HG02970 (cell line): Measurements from ENCODE around the gene INHBE.

Source experiments
- ATAC-seq: cut with Tn5 transposase; IDR thresholded peaks from one replicate; pipeline ENCODE4 v1.9.1; 2021; ENCODE audit warnings: mild to moderate bottlenecking, moderate library complexity, moderate number of reproducible peaks; ENCODE audit not compliant: unreplicated experiment, low FRiP score

Gene INHBE

DNA sequence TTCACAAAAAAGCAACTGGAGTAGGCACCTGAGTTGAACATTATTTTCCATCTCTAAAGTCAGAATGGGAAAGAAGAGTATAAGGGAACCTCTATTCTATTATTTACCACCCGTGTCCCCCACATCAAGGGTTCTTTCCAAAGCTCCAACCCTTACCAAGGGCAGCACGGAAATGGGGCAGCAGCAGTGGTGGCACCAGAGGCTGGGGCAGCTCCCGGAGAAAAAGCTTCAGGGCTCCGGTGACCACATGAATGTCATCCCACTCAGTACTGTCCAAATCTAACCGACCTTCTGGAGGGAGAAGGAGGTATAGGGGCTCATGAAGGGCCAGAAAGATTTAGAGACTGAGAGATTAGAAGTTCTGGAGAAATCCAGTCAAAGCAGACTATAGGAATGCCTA lies 18.8 kb downstream of the INHBE start:
- no peak for ATAC-seq

DNA sequence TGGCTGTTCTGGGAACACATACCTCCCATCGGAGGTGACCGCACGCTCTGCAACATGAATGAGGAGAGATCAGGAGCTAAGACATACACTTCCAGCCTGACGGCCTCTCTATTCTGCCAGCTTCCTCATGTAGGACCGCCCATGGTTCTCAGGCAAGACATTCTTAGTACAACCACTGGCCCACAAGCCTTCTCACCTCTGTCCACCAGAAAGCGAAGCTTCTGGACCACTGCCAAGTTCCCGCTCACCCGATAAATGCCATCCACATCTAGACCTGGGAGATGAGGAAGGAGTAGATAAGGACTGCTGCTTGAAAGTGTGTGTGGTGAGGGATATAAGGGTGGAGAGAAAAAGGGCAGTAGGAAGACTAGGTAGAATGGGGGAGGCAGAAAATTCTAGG lies 19.3 kb downstream of the INHBE start:
- no peak for ATAC-seq

DNA sequence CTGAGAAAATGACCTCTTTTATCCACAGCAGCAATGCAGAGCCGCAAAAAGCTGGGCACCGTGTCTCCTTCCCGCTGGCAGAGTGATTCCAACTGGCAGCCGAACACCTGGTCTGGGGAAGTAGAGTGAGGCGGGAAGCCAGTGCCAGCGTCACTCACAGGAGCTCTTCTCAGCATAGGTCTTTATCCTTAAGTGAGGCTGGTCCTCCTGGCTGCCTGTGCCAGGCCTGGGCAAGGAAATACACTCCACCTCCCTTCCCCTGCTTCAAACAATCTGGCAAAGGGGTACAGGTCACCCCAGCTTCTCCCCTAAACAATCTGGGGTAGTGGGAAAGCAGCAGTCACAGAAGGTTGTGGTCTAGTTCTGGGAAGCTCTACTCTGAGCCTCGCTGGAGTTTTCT lies 19.8 kb downstream of the INHBE start:
- no peak for ATAC-seq

DNA sequence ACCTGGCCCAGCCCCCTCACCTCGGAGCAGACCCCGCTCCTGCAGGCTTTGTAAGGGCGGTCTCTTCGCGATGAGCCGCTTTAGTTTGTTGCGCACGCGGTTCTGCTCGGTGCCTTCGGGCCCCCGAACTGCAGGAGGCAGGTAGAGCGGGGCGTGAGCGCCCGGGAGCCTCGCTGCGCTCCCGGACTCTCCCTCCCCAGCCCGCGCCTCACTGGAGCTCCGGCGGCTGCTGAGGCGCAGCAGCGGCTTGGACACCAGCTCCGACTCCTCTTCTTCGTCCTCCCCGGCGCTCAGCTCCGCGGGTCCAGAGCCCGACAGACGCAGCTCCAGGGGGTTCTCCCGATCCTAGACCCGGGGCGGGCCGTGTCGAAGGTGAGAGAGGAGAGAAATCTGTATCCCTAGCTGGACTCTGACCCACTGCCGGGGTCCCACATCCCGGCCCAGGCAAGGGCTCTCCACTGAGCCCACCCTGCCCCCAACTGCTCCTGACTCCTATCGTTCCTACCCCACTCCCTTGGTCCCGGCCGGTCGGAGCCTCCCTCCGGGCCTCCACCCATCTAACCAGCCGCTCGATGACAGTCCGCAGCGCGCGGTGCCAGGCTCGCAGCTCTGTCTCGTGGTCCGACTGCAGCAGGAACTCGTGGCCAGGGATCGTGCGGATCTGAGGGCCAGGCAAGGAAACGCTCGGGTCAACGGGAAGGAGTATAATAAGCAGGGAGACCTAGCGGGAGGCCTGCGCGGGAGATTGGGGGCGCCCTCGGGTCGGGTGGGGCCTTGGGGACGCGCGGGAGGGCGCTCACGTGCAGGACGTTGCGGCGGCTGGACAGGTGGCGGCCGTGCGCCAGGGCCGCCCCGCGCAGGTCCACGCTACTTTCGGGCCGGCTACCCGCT lies 20.4 kb downstream of the INHBE start:
- ATAC-seq = no peak

DNA sequence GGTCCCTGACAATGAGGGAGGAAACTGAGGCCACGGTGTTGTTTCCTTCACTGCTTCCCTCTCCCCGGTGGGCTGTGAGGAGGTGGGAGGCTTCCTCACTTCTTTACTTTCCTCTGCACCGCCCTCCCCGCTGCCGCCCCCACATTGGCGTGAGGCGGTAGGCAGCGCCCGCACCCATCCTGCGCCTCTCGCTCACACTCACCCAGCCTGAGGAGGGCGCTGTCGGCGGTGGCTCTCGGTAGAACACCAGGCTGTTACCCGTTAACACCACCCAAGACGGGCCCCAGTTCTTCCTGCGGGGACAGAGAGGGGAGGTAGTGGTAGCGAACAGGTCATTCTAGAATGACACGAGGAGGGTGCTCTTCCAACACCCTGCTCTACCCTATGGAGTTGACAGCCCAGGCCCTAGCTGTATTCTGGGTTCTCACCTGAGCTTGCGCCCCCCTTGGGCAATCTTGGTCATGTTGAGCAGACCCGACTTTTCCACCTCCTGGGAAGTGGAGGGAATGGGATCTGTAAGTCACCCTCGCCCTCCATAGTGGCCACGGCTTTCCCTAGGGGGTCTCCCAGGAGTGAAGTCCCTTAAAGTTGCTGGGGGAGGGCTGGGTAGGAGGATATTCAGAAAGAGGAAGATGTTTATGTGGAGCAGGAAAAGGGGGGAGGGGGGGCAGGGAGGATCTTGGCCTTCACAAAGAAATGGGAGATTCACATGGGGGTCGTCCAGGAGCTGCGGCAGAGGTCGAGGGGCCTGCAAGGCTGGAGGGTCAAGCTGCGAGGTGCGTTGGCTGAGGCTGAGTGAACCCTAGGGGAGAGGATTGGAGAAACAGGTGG lies 21.3 kb downstream of the INHBE start:
- ATAC-seq = no peak

DNA sequence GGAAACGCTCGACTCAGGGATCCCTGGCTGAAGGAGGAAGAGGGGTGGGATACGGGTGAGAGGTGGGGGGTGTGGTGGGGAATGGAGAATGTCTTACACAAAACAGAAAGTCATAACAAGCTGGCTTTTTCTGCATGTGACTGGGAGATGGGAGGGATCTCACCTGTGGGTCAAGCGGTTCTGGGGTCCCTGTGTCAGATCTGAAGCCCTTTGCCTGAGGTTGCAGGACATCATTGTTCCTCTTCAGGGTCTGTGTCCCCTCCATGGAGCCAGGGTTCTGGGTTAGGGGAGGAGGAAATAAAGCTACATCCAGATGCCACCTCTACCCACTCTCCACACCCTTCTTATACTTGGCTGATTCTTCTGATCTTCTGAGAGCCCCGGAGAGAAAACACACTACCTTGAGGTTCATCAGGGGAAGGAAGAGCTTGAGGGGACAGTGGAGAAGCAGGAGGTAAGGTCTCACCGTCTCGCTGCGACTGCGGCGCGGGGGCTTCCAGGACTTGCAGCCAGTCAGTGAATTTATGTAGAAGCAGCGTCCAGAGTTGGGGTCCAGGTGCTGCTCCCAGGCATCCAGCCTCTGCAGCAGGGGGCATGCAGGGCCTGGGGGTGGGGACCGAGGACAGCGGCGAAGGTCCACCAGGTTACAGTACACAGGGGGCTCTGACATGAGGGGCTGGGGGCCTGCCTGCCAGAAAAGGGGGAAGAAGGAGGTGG lies 22.0 kb downstream of the INHBE start:
- ATAC-seq = no peak

DNA sequence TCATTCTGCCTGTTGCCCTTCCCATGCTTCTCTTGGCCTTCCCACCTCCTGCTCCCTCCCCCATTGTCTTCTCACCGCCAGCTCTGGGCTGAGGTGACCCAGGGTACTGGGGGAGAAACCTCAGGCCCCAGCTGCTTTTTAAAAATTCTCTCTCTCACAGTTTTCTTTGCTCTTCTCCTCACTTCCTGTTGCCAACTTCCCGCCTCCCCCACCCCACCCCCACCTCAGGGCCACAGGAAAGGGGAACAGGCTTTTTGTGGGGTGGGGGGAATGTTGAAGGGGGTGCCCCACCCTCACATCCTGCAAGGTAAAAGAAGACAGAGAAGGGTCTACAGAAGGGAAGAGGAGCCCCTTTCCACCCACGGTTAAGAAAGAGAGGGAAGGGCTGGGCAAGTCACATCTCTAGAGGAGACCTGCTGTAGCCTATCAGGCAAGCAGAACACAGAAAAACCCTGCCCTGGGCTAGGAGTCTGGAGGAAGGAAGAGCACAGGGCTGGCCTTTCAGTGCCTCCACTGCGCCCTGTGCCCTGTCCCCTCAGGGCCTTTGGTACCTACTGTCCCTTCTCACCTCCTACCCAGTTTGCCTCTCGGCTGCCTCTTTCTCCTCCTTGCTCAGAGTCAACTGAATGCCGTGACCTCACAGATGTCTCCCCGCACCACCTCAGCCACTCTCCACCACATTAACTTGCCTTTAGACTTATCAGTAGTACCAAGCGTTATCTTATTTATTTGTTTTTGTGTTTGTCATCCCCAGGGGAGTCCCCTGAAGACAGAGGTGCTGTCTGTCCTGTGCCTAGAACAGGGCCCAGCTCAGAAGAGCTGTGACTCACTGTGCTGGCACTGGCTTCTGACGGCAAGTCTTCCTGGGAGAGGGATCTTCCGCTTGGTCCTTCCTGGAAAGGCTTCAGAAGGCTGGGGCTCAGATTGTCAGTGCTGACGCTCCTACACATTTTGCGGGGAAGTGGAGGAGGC lies 22.9 kb downstream of the INHBE start:
- ATAC-seq = no peak

DNA sequence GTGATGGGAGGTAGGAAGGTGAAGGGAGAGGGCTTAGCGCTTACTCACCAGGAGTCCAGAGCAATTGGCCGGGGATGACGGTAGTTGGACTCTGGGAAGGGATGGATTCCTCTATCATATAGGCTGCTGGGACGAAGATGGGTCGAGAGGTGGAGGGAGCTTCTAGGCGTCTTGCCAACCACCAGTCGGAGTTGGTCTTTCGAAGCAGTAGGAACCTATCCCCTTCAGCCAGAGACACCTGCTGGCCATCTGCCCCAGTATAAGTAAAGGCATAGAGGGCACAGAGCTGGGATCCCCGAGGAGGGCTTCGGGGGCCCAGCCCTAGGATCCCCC lies 23.9 kb downstream of the INHBE start:
- ATAC-seq = no peak

DNA sequence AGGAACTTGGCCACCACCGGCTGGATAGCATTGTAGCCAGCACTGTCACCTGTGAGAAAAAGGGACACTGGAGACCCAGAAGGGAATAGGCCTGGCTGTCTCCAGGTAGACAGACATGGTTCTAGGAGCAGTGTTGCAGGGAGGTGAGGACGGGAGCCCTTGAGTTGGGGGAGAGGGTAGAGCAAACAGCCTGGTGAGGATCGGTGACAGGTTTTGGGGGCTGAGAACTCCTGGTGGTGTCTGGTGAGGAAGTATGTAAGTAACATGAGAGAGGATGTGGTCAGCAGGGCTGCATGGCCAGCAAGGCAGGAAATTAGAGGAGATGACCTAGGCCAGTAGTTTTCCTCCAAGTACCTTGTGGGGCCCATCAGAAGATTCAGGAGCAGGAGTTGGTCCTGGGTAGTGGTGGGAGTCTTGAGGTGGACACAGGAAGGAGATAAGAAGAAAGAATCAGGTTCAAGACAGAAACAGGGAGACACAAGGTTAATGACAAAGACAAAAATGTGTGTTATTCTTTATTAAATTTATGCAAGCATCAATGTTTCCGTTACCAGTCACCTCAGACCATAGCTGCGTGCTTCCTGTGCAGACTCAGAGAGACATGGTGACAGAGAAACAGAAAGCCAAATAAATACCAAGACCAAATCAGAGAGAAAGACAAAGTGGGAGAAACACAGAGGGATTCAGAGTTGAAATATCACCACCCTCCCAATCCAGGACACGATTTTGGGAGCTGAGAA lies 24.4 kb downstream of the INHBE start, which contains the start of gene ARHGAP9:
ARHGAP9 (minus strand) TSS at position 491 of the 740 bp plus-strand sequence; CDS start at position 31, 460 bp downstream.
- no peak for ATAC-seq

DNA sequence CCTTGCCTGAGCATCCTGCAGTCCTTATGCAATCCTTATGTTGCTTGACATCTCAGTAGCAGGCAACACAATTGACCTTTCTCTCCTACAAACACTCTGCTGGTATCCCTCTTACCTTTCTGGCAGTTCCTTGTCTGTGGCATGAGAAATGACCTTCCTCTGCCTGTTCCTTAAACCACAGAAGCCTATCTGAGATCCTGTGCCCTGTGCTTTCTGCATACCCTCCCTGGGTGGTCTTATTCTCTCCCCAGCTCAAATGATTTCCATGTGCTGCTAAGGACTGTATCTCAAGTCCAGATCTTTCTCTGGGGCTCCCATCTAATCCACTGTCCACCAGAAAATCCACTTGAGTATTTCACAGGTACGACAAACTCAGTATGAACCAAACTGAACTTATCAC lies 26.6 kb downstream of the INHBE start:
- ATAC-seq = no peak

DNA sequence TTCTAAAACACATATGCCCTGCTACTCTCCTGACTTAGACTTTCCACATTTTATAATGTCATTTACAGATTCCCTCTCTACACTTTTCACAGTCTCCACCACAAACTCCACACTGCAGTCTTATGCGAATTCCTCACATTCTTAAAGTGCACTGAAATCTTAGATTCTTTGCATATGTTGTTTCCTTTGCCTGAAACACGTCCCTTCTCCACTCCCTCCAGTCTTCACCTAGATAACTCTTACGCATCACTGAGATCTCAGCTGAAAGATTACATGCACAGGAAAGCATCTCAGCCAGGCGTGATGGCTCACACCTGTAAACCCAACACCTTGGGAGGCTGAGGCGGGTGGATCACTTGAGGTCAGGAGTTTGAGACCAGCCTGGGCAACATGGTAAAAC lies 28.4 kb downstream of the INHBE start:
- no peak for ATAC-seq

DNA sequence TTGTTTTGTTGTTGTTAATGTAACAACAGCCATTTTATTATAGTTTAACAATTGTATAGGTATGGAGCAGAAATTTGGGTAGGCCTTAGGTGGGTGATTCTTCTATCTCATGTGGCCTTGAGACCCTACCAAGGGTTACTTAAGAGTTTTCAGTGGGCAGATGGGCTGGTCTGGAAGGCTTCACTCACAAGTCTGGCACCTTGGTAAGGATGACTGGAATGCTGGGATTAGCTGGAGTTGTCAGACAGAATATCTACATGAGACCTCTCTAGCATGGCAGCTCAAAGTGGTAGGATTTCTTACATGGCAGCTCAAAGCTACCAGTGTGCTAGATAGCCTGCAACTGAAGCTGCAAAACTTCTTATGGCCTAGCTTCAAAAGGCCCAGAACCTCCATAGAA lies 30.6 kb downstream of the INHBE start:
- no peak for ATAC-seq

DNA sequence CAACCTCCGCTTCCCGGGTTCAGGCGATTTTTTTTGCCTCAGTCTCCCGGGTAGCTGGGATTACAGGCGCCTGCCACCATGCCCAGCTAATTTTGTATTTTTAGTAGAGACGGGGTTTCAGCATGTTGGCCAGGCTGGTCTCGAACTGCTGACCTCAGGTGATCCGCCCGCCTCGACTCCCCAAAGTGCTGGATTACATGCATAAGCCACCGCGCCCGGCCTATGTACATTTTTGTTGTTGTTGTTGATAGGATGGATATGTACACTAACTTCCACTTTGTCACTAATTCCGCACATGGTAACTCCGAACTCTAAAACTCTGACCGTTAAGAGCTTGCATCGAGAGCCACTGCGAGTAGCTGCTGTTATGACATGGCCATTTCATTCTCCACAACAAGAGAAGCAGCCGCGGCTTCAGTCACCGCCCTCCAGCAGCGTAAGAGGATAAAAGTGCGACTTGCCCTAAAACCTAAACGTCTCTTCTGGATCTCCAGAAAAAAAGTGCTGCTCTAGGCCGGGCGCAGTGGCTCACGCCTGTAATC lies 32.0 kb downstream of the INHBE start:
- ATAC-seq = no peak

DNA sequence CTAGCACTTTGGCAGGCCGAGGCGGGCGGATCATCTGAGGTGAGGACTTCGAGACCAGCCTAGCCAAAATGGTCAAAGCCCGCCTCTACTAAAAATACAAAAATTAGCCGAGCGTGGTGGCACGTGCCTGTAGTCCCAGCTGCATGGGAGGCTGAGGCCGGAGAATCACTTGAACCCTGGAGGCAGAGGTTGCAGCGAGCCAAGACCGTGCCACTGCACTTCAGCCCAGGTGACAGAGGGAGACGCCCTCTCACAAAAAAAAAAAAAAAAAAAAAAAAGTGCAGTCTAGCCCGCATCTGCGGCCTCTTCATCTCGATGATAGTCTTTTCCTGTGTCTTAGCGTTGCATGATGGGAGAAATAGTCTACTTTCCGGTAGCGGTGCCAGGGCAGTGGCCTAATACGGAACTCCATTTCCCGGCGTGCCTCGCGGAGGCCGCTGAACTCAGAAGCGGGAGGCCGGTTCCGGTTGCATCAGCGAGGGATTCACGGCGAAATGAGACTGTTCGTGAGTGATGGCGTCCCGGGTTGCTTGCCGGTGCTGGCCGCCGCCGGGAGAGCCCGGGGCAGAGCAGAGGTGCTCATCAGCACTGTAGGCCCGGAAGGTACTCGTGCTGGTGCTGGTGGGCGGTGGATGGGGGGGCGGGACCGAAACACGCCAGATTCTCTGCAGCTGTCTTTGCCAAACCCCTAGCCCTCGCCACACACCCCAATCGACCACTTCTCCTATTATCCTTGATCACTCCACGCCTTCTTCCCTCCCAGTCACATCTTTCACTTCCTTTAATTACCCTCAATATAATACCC lies 32.7 kb downstream of the INHBE start, which contains the start of gene MARS1:
MARS1 (plus strand) TSS at position 472 of the 805 bp plus-strand sequence; CDS start at position 495, 23 bp downstream.
- peak; percentile 95 for ATAC-seq

DNA sequence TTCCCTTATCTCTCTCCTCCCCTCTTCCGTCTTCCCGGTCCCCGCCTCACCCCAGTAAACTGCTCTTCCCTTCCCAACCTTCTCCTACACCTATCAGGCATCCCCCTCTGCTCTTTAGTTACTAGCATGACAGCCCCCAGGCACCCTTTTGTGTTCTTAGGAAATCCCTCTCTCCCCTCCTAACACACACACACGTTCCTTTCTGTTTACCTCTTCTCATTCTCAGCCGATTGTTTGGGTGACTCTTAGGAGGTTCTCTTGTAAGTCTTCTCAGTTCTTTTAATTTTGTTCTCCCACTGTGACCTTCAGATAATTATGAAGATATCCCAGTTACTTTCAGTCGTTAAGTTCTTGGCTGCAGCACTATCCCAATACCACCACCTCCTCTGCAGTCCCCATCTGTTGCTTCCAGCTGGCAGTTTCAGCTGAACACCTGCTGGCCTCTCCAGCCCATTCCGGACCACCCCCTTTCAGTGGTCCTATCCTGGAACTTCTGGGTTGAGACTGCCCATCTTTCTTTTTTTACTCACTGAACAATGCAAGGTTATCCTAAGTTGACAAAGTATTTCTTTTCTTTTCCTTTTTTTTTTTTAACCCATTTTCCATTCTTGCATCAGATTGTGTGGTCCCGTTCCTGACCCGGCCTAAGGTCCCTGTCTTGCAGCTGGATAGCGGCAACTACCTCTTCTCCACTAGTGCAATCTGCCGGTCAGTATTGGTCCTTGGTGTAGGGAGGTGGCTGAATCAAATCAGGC lies 33.5 kb downstream of the INHBE start:
- ATAC-seq = no peak

DNA sequence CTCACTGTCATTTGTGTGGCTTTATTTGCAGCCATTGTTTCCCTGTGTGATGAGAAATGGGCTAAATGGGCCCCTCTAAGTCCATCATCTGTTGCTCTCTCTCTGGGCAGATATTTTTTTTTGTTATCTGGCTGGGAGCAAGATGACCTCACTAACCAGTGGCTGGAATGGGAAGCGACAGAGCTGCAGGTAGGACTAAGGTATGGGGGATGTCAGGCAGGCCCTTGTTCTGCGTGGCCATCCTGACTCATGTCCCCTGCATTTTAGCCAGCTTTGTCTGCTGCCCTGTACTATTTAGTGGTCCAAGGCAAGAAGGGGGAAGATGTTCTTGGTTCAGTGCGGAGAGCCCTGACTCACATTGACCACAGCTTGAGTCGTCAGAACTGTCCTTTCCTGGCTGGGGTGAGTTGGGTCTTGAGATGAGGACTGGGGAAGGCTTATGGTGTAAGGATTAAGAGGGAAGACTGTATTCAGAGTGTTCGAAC lies 34.1 kb downstream of the INHBE start:
- ATAC-seq = no peak

DNA sequence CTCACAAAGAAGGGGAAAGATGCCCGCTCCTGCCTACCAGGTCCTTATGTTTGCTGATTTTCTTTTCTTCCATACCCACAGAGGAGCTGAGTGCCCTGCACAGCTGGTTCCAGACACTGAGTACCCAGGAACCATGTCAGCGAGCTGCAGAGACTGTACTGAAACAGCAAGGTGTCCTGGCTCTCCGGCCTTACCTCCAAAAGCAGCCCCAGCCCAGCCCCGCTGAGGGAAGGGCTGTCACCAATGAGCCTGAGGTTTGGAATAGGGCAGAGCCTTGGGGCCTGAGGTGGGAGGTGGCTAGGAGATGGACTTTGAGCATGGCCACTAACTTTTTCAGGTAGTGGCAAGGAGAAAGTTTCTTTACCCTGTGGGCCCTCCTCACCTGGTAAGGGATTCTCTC lies 35.0 kb downstream of the INHBE start:
- ATAC-seq = no peak
